Fibroblast of villous mesenchyme (primary cell): ENCODE measurements around the gene EYS. TPM values are rescaled to one million over a fixed set of nuclear protein-coding genes. Genes with fewer than 3 reads are reported as not detected.

Experiments
- DNase-seq: peaks from one replicate; pipeline ENCODE4 v3.0.0-alpha.2; 2010; ENCODE audit warnings: low read depth
- H3K4me3 ChIP-seq: 2 replicates; pipeline ENCODE4 v1.5.1; 2011; ENCODE audit warnings: low read depth, mild to moderate bottlenecking, low read length
- total RNA-seq: library from RNA; depleted of rRNA; stranded (reverse); fragments of >200 nt; gene quantifications from 2 replicates; pipeline ENCODE4 v1.2.3, GENCODE V29; 2012
- TF ChIP-seq, protein P1 (sequence below): IDR thresholded peaks from 2 replicates; pipeline ENCODE4 v1.5.1; 2012; ENCODE audit warnings: low read depth, mild to moderate bottlenecking, low read length; ENCODE audit not compliant: insufficient read depth

EYS gene
- total RNA-seq, 1 donor = under 0.01 TPM

DNA sequence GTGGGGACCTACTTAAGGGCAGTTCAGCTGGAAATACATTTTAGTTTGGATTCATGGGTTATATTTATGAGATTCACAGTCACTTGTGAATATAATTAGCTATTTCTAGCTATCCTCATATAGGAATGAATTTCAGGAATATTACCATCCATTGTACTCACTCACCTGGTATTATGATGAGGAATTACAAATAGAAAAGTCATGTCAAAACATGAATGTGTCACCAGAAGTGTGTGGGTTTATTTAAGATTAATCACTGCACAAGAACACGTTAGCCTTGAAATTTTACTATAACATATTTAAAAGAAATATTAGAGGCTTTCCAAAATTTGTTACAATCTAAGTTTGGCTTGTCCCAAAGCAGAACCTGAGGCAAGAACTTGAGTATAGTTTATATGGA, 1560.9 kb downstream of the EYS start:
- TF ChIP-seq, protein P1, sequence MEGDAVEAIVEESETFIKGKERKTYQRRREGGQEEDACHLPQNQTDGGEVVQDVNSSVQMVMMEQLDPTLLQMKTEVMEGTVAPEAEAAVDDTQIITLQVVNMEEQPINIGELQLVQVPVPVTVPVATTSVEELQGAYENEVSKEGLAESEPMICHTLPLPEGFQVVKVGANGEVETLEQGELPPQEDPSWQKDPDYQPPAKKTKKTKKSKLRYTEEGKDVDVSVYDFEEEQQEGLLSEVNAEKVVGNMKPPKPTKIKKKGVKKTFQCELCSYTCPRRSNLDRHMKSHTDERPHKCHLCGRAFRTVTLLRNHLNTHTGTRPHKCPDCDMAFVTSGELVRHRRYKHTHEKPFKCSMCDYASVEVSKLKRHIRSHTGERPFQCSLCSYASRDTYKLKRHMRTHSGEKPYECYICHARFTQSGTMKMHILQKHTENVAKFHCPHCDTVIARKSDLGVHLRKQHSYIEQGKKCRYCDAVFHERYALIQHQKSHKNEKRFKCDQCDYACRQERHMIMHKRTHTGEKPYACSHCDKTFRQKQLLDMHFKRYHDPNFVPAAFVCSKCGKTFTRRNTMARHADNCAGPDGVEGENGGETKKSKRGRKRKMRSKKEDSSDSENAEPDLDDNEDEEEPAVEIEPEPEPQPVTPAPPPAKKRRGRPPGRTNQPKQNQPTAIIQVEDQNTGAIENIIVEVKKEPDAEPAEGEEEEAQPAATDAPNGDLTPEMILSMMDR = no peak
- H3K4me3 ChIP-seq = no peak overlapping the region
- no peak for DNase-seq

DNA sequence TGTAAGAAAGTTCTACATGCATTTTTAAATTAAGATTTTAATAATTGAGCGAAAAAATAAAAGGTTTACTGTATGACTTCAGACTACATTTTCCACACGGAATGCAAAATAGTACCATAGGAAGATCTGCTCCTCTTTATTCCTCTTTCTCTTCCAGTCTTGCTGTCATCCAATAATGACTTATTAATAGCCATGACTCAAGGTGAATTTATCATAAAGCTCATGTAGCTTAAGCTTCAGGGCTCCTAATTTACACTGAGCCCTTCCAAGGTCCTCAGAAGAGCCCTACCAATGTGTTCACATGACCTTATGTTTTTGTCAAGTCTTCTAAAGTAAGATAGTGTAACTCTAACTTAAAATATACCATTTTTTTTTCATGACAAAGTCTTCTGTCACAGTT, 1561.4 kb downstream of the EYS start:
- TF ChIP-seq, protein P1 = no peak
- DNase-seq = no peak
- no peak overlapping the region for H3K4me3 ChIP-seq

DNA sequence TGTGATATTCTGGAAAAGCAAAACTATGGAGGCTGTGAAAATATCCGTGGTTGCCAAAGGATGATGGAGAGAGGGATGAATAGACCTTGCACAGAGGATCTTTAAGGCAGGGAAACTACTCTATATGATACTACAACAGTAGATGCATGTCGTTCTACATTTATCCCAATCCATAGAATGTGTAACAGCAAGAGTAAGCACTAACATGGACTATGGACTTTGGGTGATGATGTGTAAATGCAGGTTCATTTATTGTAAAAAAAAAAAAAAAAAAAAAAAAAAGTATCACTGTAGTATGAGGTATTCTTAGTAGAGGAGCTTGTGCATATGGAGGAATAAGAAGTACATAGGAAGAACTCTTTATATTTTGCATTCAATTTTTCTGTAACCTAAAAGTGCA, 1563.9 kb downstream of the EYS start:
- H3K4me3 ChIP-seq = no peak overlapping the region
- TF ChIP-seq, protein P1 = no peak
- DNase-seq = no peak

DNA sequence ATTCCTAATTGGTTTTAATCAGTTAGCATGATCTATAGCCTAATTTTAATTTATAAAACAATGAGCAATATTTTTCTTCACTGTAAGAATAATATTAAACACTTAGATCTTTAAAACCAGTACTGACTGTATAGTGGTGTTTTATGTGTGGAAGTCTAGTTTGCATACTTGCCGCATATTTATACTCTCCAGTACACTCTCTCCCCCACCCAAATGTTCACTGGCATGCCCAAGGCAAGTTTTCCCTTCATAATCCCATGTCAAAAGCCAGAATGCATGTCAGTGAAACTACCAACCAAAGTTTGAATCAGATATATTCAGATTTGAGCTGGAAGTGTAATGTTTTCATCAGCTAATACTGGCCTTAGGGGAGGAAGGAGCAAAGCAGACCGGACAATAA, 1565.3 kb downstream of the EYS start:
- no peak for DNase-seq
- TF ChIP-seq, protein P1 = no peak
- H3K4me3 ChIP-seq = no peak overlapping the region

DNA sequence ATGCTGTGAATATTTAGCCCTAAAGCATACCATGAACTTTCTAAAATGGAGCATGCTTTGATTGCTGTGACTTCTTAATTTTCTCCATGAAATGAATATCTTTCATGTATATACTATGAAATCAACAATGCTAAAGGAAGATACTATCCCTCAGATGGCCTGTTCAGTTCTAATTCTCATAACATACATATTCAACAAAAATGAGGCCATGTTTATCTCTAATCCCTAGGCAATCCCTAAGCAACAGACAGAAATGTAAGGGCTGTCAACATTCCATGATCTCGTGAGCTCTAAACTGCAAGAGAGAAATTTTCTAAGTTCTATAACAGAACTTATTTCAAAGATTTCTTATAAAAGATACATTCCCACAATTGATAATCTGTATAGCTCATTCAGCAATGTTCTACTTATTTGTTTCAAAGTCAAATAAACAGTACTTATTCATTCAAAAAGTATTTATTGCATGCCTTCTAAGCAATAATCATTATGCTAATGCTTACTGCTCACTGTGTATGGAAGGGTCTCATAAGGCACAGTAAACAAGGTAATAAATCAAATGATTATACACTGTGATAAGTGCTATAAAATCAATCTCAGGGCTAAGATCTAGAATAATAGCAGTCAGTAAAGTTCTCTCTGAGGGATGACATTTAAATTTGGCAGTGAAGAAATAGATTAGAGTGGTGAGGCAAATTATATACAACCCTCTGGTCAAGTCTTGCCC, 1578.6 kb downstream of the EYS start:
- no peak overlapping the region for H3K4me3 ChIP-seq
- no peak for DNase-seq
- TF ChIP-seq, protein P1 = no peak

DNA sequence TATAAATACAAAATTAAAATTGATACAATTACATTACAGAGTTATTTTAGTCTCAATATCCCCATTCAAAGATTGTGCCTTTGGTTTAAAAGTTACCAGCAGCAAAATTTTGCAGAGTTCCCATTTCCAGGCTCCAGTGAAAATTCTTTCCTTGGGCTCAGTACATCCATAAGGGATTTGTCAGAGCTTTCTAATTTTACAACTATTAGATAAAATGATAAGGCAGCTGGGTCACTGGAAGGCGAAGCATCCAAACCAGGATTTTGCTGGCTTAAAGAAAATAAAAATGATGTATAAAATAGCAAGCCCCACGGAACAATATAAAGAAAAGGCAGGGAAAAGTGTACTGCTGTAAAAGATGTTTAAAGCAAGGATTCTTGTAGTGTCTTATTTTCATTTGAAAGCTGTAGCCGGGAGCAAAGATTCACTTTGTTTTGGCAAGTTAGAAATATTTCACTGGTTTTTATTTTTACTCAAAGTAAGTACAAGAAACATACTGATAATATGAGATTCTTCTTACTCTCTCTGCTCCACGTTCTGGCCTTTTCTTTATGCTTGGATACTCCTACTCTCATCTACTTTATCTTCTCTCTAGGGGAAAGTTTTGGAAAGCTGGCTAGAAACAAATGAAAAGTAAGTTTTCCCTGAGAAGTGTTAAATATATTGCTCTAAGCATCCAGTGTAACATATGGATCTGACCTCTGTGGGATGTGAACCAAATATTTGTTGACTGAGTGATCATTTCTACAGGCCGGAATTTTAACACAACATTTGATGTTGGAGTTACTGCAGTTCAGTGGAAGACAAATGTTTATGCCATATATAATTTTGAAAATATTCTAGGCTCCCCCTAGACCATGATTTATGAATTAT, 1583.0 kb downstream of the EYS start:
- no peak overlapping the region for H3K4me3 ChIP-seq
- DNase-seq = peak; percentile 28
- TF ChIP-seq, protein P1 = no peak
